GM12873 (cell line): Measurements from ENCODE around the gene GZMA.

Experiments
- CTCF ChIP-seq: IDR thresholded peaks from 2 replicates; pipeline ENCODE4 v1.5.1; 2012; ENCODE audit warnings: low read depth, mild to moderate bottlenecking, moderate library complexity, low read length, control low read depth; ENCODE audit not compliant: insufficient read depth; ENCODE audit errors: missing control alignments

The GZMA gene

GRCh38 chr5:55149308-55149795 is 46.9 kb downstream of the GZMA start:
- TF ChIP-seq CTCF: no peak

- TF ChIP-seq CTCF: no peak
Observed at GRCh38 chr5:55151923-55152842, 49.7 kb downstream of the GZMA start.

- TF ChIP-seq CTCF: no peak
Observed at GRCh38 chr5:55154873-55155272, 52.4 kb downstream of the GZMA start.
